ENCODE data around the gene GNAI3.

GNAI3 gene

DNA sequence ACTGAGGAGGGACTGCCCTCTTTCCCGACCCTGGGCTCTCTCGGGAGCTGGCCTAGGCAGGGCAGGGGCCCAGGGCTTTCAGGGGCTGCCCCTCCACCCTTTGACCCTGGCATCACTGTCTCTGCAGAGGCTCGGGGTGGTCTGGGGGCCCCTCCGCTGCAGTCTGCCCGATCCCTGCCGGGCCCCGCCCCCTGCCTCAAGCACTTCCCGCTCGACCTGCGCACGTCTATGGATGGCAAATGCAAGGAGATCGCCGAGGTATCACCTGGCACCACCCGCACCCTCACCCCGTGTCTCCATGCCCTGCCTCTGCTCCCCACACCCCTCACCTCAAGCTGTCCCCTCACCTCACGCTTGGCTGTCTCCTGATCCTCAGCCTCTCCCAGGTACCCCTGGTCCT, 76.8 kb downstream of the GNAI3 start:
- DNase-seq: no peak

- no peak for DNase-seq
Observed at GRCh38 chr1:109625601-109626560, 77.5 kb downstream of the GNAI3 start.

DNA sequence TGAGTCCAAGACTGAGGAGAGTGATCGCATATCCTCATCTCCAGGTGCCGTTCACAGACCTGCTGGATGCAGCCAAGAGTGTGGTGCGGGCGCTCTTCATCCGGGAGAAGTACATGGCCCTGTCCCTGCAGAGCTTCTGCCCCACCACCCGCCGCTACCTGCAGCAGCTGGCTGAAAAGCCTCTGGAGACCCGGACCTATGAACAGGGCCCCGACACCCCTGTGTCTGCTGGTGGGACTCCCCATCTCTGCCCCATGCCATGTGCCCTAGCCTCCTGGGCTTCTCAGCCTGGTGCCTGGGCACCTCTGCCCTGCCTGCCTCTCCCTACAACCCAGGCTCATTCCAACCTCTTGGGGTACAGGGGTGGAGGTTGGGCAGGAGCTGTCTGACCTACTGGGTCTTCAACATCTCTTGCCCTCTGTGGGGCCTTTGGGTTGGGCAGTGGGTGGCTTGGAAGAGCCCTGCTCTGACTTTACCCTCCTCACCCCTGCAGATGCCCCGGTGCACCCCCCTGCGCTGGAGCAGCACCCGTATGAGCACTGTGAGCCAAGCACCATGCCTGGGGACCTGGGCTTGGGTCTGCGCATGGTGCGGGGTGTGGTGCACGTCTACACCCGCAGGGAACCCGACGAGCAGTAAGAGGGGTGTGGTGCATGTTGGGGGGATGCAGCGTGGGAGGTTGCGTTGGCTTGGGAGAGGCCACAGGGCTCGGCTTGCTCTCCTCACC, 78.4 kb downstream of the GNAI3 start:
- DNase-seq: no peak

- no peak for DNase-seq
Observed at GRCh38 chr1:109627692-109628399, 79.4 kb downstream of the GNAI3 start.

- no peak for DNase-seq
Observed at GRCh38 chr1:109628540-109629321, 80.3 kb downstream of the GNAI3 start.

DNA sequence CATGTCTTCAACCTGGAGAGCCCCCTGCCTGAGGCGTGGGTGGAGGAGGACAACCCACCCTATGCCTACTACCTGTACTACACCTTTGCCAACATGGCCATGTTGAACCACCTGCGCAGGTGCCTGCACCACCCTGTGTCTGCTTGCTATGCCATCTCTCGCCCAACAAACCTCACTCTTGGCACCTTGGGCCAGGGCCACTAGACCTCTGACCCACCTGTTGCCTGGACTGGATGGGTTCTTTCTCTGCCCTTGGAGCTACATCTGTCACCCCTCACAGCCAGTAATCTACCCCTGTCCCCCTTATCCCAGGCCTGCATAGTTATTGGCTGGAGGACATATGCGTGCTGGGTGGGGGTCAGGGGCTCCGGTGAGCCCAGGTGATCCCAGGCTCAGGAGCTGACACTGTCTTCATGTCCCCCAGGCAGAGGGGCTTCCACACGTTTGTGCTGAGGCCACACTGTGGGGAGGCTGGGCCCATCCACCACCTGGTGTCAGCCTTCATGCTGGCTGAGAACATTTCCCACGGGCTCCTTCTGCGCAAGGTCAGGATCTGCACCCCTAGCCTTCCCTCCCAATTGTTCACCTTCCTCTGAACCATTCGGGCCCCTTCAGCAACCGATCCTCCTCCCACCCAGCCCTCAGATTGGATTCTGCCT, 81.1 kb downstream of the GNAI3 start:
- DNase-seq: no peak

DNA sequence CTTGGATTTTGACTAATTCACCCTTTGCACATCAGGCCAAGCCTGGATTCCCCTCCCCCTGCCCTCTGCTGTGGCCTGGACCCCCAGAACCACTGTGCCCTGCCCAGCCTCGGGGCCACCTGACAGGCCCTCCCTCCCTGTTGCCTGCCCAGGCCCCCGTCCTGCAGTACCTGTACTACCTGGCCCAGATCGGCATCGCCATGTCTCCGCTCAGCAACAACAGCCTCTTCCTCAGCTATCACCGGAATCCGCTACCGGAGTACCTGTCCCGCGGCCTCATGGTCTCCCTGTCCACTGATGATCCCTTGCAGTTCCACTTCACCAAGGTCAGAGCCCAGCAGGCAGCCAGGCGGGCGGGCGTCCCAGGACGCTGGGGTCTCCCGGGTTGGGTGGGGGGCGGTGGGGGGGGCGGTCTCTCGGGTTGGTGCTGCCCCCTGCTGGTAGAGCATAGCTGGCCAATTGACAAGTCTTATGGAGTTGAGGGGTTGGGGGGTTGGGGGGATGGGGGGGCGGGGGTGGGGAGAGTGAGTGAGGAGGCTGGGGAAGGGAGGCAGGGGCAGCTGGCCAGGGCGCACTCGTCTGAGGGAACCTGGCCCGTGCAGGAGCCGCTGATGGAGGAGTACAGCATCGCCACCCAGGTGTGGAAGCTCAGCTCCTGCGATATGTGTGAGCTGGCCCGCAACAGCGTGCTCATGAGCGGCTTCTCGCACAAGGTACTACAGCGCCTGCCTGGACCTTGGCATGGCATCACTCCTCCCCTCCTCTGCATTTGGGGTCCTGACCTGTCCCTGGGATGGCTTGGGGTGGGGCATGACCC, 81.9 kb downstream of the GNAI3 start:
- DNase-seq: no peak

DNA sequence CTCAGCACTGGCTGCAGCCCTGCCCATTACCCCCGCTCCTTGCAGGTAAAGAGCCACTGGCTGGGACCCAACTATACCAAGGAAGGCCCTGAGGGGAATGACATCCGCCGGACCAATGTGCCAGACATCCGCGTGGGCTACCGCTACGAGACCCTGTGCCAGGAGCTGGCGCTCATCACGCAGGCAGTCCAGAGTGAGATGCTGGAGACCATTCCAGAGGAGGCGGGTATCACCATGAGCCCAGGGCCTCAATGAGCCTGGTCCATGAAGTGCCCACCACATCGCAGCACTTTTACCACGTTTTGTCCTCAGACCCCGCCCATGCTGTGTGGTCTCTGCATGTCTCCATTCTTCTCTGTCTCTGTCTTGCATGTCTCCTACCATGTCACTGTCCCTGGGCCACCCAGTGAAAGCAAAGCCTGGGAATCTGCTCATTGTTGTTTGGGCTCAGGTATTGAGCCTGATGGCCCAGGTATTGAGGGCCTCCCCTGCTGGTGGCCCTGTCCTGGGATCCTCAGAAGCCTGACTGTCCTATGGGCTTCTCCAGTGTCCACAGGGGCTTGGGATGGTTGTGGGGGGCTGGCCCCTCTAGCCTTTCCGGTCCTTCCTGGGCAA, 82.6 kb downstream of the GNAI3 start:
- DNase-seq: no peak

- DNase-seq: no peak
Observed at GRCh38 chr1:109631513-109632505, 83.4 kb downstream of the GNAI3 start.

GRCh38 chr1:109632671-109633346, 84.4 kb downstream of the GNAI3 start:
- no peak for DNase-seq

DNA sequence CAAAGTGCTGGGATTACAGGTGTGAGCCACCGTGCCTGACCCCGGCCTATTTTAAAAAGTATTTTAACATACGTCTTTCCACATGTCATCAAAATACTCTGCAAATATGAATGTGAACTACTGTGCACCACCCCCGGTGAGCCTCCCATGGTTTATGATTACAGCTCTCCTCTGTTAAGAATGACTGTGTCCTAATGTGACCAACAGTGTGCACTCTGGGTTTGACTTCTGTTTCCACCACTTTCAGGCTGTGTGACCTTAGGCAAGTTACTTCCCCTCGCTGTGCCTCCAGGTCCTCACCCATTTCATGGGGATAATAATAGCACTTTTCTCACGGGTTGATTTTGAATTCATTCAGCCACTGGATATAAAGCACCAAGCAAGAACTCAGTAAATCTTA, 85.9 kb downstream of the GNAI3 start:
- DNase-seq: no peak

DNA sequence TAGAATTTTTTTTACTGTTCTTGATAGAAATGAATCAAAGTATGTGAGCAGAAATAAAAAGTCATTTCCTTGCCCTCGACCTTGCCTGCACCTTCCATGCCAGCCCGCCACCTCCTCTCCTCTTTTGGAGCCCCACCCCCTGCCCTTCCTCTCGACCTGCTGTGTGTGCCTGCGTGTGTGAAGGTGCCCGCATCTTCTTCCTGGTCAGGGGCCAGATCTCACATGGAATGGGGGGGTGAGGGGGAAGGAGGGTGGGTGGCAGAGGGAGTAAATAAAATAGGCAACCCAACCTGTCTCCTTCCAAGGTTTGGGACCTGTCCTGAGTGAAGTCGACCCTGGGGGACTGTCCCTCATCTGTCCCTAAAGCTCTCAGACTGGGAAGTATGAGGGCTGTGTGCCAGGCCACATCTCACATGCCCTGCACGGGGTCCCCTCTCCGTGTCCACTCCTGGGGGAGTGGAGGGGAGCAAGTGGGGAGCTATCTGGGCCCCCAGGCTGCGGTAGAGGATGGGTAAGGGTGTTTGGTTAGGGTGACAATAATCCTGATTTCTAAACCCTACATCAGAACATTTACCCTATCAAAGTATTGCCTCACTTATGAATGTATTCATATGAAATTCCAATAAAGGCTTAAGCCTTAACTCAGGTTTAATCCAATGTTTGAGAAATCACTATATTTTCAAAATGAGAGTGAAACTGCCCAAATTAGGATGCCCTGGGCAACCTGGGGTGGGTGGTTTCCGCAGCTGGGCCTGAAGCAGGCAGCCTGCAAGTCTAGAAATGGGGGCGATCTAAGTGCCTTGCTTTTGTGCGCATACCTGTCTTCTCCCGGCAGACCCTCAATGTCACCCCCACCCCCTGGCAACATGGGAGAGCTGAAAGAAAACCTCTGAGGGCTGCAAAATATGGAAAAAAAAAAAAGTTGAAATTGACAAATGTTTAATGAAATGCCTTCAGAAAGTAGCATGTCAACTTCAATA, 86.6 kb downstream of the GNAI3 start:
- no peak for DNase-seq

DNA sequence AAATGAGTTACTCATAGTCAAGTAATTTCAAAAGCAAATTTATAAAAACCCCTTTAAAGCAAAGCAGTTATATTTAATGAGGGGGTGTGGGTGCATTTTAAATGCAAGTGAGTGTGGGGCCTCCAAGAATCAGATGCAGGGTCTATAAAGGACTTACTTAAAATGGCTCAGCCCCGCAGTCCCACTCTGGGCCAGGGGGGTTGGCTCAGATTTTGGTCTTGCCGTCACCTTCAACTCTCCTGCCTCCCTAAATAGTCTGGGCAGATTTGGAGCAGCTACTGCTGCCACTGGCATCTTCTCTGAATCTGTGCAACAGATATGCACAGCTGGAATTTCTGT, 87.4 kb downstream of the GNAI3 start:
- no peak for DNase-seq

GRCh38 chr1:109636201-109636952, 88.0 kb downstream of the GNAI3 start:
- DNase-seq: no peak

- DNase-seq: no peak
Observed at GRCh38 chr1:109637446-109637845, 89.0 kb downstream of the GNAI3 start.

- no peak for DNase-seq
Observed at GRCh38 chr1:109639063-109639840, 90.8 kb downstream of the GNAI3 start.

Data from KG1 (cell line).